Measurements from ENCODE around the gene RELA.

GRCh38 chr11:65710421-65710820 is 47.7 kb upstream of the RELA start:
- TF ChIP-seq CTCF (conservative IDR thresholded peaks at IDR 0.05; ENCODE audit: low read depth, low read length) = no peak
- TF ChIP-seq EZH2 (IDR thresholded peaks at IDR 0.05; ENCODE audit: borderline replicate concordance, low read depth, low read length, poor library complexity, severe bottlenecking) = no peak
